Upper lobe of left lung (tissue), 4 donors: ENCODE results near the gene CABCOCO1.

Source experiments
- EP300 ChIP-seq, 4 donors: sonication (generic); formaldehyde crosslinking; IDR thresholded peaks; one replicate each; pipeline ENCODE4 v1.5.1; 2017; ENCODE audit warnings: antibody characterized with exemption in 4 of 4, control low read depth in 2 of 4
- POLR2A ChIP-seq, 4 donors: fragments of 450-650 bp; IDR thresholded peaks; one replicate each; pipeline ENCODE4 v1.5.1; 2016 to 2017; ENCODE audit warnings: antibody characterized with exemption in 4 of 4, mild to moderate bottlenecking in 2 of 4
- POLR2AphosphoS5 ChIP-seq, 2 donors: sonication (generic); formaldehyde crosslinking; IDR thresholded peaks; one replicate each; pipeline ENCODE4 v1.5.1; 2017; ENCODE audit warnings: antibody characterized with exemption in 2 of 2
- TF ChIP-seq, protein P1 (sequence below), 6 experiments: fragments of 450-650 bp in 4 of 6; fragments of 200-600 bp in 2 of 6; sonication (generic) in 2 of 6; IDR thresholded peaks; one replicate each; pipeline ENCODE4 v1.5.1; 2016 to 2019; ENCODE audit warnings: antibody characterized with exemption in 6 of 6

- TF ChIP-seq, protein P1, sequence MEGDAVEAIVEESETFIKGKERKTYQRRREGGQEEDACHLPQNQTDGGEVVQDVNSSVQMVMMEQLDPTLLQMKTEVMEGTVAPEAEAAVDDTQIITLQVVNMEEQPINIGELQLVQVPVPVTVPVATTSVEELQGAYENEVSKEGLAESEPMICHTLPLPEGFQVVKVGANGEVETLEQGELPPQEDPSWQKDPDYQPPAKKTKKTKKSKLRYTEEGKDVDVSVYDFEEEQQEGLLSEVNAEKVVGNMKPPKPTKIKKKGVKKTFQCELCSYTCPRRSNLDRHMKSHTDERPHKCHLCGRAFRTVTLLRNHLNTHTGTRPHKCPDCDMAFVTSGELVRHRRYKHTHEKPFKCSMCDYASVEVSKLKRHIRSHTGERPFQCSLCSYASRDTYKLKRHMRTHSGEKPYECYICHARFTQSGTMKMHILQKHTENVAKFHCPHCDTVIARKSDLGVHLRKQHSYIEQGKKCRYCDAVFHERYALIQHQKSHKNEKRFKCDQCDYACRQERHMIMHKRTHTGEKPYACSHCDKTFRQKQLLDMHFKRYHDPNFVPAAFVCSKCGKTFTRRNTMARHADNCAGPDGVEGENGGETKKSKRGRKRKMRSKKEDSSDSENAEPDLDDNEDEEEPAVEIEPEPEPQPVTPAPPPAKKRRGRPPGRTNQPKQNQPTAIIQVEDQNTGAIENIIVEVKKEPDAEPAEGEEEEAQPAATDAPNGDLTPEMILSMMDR (IDR thresholded peaks at IDR 0.05) = no peak
- TF ChIP-seq POLR2AphosphoS5 (IDR thresholded peaks at IDR 0.05) = no peak
- no peak for TF ChIP-seq EP300 (IDR thresholded peaks at IDR 0.05)
- TF ChIP-seq POLR2A (IDR thresholded peaks at IDR 0.05) = no peak
These were observed 58.7 kb downstream of the CABCOCO1 start for GRCh38 chr10:61721431-61721830.
